HG03460 (cell line): ENCODE results near the gene MEF2C.
A peak's percentile ranks its signal among the peaks of the same experiment; 100 is the strongest.
"Not testable (repeated sequence)": the region's sequence is repeated elsewhere in the genome, so short reads cannot be mapped to it uniquely, and the experiment has no call there.

ENCODE experiments used
- ATAC-seq: cut with Tn5 transposase; IDR thresholded peaks from one replicate; pipeline ENCODE4 v1.9.1; 2021; ENCODE audit not compliant: unreplicated experiment

The MEF2C gene

GRCh38 chr5:88808153-88808552 is 74.8 kb downstream of the MEF2C start:
- peak; percentile 61 for ATAC-seq

DNA sequence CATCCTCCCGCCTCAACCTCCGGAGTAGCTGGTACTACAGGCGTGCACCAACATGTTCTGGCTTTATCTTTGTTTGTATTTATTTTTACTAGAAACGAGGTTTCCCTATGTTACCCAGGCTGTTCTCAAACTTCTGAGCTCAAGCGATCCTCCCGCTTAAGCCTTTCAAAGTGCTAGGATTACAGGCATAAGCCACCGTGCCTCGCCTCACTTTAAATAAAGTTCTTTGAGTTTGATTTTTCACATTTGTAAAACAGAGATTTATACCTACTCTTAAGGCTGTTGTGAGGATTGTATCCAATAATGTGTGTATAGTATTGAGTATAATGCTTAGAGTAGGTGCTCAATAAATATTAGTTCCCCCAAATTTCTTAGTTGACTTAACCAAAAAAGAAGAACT is 75.7 kb downstream of the MEF2C start:
- no peak for ATAC-seq

GRCh38 chr5:88806338-88806737 is 76.6 kb downstream of the MEF2C start:
- no peak for ATAC-seq

- peak; percentile 76 for ATAC-seq
Measured at GRCh38 chr5:88805151-88805784, 77.7 kb downstream of the MEF2C start.

DNA sequence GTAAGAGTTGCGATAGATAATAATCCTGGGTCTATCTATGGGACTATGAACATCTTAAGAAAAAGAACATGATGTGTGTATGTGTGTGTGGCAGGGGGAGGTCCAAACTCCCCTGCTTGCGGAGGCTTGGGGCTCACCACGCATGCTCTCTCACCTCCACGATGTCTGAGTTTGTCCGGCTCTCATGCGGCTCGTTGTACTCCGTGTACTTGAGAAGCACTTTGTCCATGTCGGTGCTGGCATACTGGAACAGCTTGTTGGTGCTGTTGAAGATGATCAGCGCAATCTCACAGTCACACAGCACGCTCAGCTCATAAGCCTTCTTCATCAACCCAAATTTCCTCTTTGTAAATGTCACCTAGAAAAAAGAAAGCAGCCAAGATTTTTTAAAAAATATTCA is 78.5 kb downstream of the MEF2C start:
- no peak for ATAC-seq

- no peak for ATAC-seq
Measured at GRCh38 chr5:88803309-88803708, 79.7 kb downstream of the MEF2C start.

GRCh38 chr5:88799938-88800535 is 82.9 kb downstream of the MEF2C start:
- no peak for ATAC-seq

- ATAC-seq, result not testable (repeated sequence)
Measured at GRCh38 chr5:88798933-88799332, 84.1 kb downstream of the MEF2C start.

DNA sequence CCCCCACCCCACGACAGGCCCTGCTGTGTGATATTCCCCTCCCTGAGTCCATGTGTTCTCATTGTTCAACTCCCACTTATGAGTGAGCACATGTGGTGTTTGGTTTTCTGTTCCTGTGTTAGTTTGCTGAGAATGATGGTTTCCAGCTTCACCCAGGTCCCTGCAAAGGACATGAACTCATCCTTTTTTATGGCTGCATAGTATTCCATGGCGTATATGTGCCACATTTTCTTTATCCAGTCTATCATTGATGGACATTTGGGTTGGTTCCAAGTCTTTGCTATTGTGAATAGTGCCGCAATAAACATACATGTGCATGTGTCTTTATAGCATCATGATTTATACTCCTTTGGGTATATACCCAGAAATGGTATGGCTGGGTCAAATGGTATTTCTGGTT is 89.2 kb downstream of the MEF2C start:
- ATAC-seq, result not testable (repeated sequence)

- peak; percentile 94 for ATAC-seq
Measured at GRCh38 chr5:88792144-88792840, 90.7 kb downstream of the MEF2C start.

DNA sequence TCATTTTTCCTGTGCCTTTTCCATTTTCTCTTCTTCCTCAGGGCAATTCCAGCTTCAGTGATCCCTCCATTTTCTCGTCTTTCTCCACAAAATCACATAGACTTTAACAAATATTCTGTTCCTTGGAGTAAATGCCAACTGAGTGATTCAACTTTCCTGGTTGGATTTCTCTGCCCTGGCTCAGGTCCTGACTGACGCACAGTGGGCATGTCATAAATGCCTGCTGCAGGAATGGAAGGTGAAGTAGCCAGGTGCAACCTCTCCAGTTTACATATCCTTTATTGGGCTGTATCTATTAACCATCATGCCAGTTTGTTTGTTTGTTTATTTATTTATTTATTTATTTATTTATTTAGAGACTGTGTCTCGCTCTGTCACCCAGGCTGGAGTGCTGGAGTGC is 95.1 kb downstream of the MEF2C start:
- no peak for ATAC-seq

- no peak for ATAC-seq
Measured at GRCh38 chr5:88786789-88787188, 96.2 kb downstream of the MEF2C start.

- peak; percentile 51 for ATAC-seq
Measured at GRCh38 chr5:88785746-88786565, 97.0 kb downstream of the MEF2C start.

DNA sequence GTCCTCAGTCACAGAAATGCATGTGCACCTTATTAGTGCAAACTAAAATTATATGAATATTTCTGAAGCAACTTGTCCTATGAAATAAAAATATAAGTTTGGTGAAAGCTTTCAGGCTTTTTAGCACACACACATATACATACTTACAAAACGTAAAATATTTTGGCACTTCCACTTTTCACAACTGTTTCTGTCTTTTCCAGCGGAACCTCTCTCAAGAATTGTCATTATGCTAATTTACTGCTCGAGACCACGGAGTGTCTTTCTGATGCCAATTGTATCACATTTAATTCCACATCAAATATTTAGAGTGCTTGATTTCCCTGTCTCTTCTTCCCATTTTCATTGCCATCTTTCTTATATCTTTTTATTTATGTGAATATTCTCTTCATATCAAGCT is 100.4 kb downstream of the MEF2C start:
- no peak for ATAC-seq

DNA sequence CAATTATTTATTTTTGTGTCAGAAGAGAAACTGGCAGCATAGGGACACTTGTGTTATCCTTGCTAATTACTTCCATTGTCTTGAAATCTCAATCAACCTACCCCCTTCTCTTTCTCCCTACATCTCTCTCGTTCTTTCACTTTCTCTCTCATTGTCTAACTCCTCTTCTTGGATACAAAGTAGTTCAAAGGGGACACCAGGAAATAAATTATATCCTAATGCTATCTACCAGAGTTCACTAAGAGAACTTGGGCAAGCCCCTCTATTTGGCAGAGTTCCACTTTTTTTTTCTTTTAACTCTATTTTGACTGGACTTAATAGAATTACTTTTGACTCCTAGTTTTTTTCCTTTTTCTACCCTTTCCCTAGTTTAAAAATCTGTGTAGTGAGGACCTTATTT is 102.2 kb downstream of the MEF2C start:
- ATAC-seq, result no peak

- ATAC-seq, result no peak
Measured at GRCh38 chr5:88778736-88779135, 104.2 kb downstream of the MEF2C start.

GRCh38 chr5:88776692-88777091 is 106.3 kb downstream of the MEF2C start:
- no peak for ATAC-seq

DNA sequence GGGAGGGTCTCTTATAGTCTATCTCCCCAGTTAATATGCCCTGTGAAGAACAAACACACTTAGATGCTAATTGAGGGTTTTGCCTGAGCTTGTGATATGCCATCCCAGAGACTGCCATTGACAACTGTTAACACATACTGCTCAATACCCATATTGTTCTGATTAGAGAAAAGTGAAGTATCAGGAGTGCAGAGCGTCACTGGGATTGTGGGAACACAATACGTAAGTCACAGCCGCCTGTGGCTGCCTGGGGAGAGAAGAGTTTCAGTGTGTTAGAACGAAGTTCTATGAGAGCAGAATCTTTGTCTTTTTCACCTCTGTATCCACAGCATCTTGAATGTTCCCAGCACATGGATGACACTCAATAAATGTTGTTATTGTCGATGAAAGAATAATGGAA is 110.2 kb downstream of the MEF2C start:
- ATAC-seq, result no peak

DNA sequence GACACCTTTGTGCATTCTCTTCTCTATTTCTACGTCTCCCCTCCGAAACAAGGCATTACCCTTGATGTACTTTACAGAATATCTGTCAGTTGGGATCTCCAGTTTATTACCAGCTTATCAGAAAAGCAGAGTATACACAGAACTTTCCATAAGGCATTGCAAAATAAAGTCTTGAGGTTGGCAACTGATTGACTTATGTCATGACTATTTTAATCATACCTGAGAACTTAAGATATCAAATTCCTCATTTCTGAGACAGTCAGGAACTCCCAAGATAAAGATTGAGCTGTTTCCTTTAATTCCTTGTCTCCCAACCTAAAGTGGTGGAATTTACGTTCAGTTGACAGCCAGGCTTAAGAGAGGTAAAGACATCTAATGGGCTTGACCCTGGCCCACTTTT is 110.9 kb downstream of the MEF2C start:
- no peak for ATAC-seq

- ATAC-seq, result no peak
Measured at GRCh38 chr5:88770276-88771257, 112.4 kb downstream of the MEF2C start.
